GM20000 (cell line): ENCODE results near the gene ANKRD13B.

Source experiments
- DNase-seq: peaks from one replicate; pipeline ENCODE4 v3.0.0; 2012; ENCODE audit warnings: low spot score
- CTCF ChIP-seq: IDR thresholded peaks from 2 replicates; pipeline ENCODE4 v1.5.1; 2012; ENCODE audit warnings: mild to moderate bottlenecking, control low read depth; ENCODE audit errors: extremely low read depth, missing control alignments

Gene ANKRD13B

DNA sequence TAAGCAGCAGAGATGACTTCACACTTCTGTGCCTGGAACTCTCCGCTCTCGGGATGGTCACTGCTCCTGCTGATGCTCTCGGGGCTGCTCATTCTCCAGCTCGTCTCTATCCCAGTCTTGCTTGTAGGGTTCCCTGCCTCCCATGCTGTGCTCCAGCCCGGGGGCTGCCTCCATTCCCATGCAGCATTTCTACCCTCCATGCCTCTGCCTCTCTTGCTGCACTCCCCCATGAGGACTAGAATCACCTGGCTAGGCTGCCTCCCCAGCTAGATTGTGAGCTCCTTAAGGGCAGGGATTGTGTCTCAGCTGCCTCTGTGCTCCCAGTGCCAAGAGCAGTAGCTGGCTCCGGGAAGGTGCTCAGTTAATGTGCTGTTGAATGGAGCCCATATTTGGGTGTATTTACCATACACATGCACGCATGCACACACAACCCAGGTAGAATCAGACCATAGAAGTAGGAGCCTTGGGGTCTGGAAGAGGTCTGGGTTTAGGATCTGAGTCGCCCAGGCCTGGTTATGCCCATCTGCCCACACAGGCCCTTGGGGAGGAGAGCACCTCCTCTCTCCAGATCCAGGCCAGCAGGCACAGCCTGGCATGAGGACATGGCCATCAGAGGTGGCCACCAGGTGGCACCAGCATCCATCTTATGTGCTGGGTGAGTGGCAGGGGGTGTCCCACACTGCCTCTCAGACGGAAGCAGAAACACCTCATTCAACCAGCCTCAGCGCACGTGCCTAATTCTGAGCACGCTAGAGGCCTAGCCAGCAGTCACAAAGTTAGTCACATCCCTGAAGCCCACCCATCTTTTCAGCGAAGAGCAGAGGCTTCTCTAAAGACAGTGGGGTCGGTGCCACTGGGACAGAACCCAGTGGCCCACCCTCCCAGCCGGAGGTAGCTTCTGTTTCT, 12.8 kb upstream of the ANKRD13B start:
- peak; percentile 94 for DNase-seq
- TF ChIP-seq CTCF, result peak; percentile 86

- TF ChIP-seq CTCF, result no peak
- no peak for DNase-seq
Observed at GRCh38 chr17:29581583-29582253, 11.2 kb upstream of the ANKRD13B start.

DNA sequence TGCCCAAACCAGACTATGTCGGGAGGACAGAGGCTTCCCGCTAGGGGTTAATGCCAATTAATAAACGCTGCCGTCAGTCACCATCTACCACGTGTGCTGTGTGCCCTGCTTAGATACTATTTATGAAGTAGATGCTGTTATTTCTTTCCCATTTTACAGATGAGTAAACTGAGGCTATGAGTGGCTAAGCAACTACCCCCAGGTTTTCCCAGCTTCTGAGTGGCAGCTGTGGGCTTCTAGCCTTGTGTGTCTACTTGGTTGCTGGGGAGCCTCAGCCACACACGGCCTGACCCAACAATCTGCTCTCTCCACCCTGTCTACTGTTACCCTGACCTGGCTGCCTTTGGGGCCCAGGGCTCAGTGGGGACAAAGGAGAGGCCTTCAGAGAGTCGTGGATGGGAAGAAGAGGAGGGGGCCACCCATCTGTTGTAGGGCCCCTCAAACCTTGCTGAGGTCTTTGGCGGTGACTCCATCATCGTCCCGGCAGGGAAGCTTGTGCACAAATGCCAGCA, 10.6 kb upstream of the ANKRD13B start:
- TF ChIP-seq CTCF, result no peak
- DNase-seq, result no peak

GRCh38 chr17:29582772-29583171, 10.2 kb upstream of the ANKRD13B start:
- no peak for TF ChIP-seq CTCF
- DNase-seq, result no peak

DNA sequence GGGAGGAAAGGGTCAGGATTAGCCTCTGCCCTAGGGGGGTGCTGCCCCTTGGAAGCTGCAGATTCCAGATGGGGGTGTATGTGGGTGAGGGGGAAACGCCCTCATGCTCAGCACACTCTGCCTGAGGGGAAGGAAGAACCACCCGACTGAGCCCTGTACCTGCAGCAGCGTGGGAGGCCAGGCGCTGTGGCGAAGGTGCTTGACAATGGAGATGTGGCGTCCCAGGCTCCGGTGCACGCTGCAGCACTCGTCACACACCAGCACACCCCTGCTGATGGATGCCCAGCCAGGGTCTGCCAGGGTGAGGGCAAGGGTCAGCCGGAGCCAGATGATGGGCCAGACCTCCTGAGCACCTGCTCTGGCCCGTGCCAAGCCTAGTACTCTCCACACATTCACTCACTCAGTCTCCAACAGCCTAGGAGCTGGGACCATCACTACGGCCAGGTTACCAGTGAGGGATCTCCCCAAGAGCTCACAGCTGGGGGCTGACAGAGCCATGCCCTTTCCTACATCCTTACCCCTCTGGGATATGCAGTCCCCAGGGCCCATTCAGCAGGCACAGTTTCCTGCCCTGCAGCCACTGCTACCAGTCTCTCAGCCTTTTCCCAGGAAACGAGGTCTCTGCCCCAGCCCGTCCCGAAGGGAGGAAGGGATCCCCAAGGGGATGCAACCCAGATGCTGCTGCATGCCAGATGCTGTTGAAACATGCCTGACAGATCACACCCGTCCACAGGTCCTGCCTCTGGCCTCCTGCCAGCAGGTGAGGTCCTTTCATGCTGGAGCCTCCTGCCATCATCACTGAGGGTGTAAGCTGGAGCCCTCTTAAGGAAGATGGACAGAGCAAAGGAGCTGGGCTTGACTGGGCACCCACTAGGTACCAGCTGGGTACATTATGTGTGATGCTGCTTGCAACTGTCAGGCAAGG, 9.3 kb upstream of the ANKRD13B start:
- no peak for DNase-seq

More for the DNA sequence above, 9.3 kb upstream of the ANKRD13B start:
- no peak for TF ChIP-seq CTCF
